GM18519 (cell line): ENCODE results near the gene RCN2.
"Not testable (repeated sequence)": the region's sequence is repeated elsewhere in the genome, so short reads cannot be mapped to it uniquely, and the experiment has no call there.

Source experiments
- ATAC-seq: cut with Tn5 transposase; IDR thresholded peaks from one replicate; pipeline ENCODE4 v1.9.1; 2021; ENCODE audit warnings: mild to moderate bottlenecking, moderate library complexity; ENCODE audit not compliant: unreplicated experiment, low FRiP score

Gene RCN2

GRCh38 chr15:76931397-76932134 is at the start of gene RCN2:
Gene RCN2 (plus strand): TSS chr15:76931749. CDS start chr15:76931842, 93 bp downstream.
- peak; percentile 89 for ATAC-seq

- ATAC-seq: no peak
Measured at GRCh38 chr15:76885212-76885611, 46.3 kb upstream of the RCN2 start.

GRCh38 chr15:76887280-76888141 is 44.0 kb upstream of the RCN2 start:
- ATAC-seq: not testable (repeated sequence)

- not testable (repeated sequence) for ATAC-seq
Measured at GRCh38 chr15:76892836-76893235, 38.7 kb upstream of the RCN2 start.

GRCh38 chr15:76894174-76894573 is 37.4 kb upstream of the RCN2 start:
- no peak for ATAC-seq

- no peak for ATAC-seq
Measured at GRCh38 chr15:76898102-76898501, 33.4 kb upstream of the RCN2 start.

GRCh38 chr15:76899176-76899930 is 32.2 kb upstream of the RCN2 start:
- ATAC-seq: not testable (repeated sequence)

GRCh38 chr15:76899931-76900310 is 31.6 kb upstream of the RCN2 start:
- ATAC-seq: not testable (repeated sequence)

- ATAC-seq: no peak
Measured at GRCh38 chr15:76901965-76902364, 29.6 kb upstream of the RCN2 start.

GRCh38 chr15:76903251-76903681 is 28.3 kb upstream of the RCN2 start:
- ATAC-seq: no peak

- no peak for ATAC-seq
Measured at GRCh38 chr15:76904461-76905012, 27.0 kb upstream of the RCN2 start.

- peak; percentile 70 for ATAC-seq
Measured at GRCh38 chr15:76905013-76905839, 26.3 kb upstream of the RCN2 start, which contains the start of gene SCAPER. Gene SCAPER (minus strand): TSS chr15:76905340. CDS start chr15:76883817, 21,523 bp downstream.

- no peak for ATAC-seq
Measured at GRCh38 chr15:76905855-76906254, 25.7 kb upstream of the RCN2 start.

GRCh38 chr15:76912430-76912829 is 19.1 kb upstream of the RCN2 start:
- no peak for ATAC-seq

- no peak for ATAC-seq
Measured at GRCh38 chr15:76913737-76914136, 17.8 kb upstream of the RCN2 start.

- ATAC-seq: no peak
Measured at GRCh38 chr15:76916369-76916768, 15.2 kb upstream of the RCN2 start.

- ATAC-seq: no peak
Measured at GRCh38 chr15:76928201-76928600, 3.3 kb upstream of the RCN2 start.

- no peak for ATAC-seq
Measured at GRCh38 chr15:76929011-76929760, 2.4 kb upstream of the RCN2 start.

GRCh38 chr15:76930831-76931396 is 635 bp upstream of the RCN2 start:
- ATAC-seq: no peak
